ENCODE results near the gene TRAPPC3L.

The TRAPPC3L gene

GRCh38 chr6:116465246-116465645, 80.2 kb downstream of the TRAPPC3L start:
- Histone ChIP-seq H3K4me1 (ENCODE audit: insufficient read depth, low read length) (peaks cover 17% of the 10 kb centered on the region; the same call in 1 of the 2 replicates), H3K36me3 (ENCODE audit: insufficient read depth, low read length) (no peaks in the 10 kb centered on the region), H3K9ac (ENCODE audit: low read depth, low read length) (no peak overlapping the region), H3K9me3 (ENCODE audit: insufficient read depth, low read depth, low read length) (no peaks in the 10 kb centered on the region), H3K4me3 (ENCODE audit: low read length) (no peak overlapping the region), H3K27me3 (ENCODE audit: insufficient read depth, low read length) (peaks cover 46% of the 10 kb centered on the region), H3K27ac (ENCODE audit: low read depth, low read length) (no peak overlapping the region)
- WGBS, result 89% methylated on average over 5 of the region's 5 CpGs

GRCh38 chr6:116463301-116463700, 82.2 kb downstream of the TRAPPC3L start:
- Histone ChIP-seq H3K27me3 (ENCODE audit: insufficient read depth, low read length) (peaks cover 63% of the 10 kb centered on the region), H3K4me3 (ENCODE audit: low read length) (no peak overlapping the region)

GRCh38 chr6:116461932-116462885, 83.3 kb downstream of the TRAPPC3L start:
- no peaks in the 10 kb centered on the region for H3K9me3 ChIP-seq (ENCODE audit: insufficient read depth, low read depth, low read length)
- no peak overlapping the region for H3K27ac ChIP-seq (ENCODE audit: low read depth, low read length)
- peaks cover 17% of the 10 kb centered on the region; the same call in 1 of the 2 replicates for H3K4me1 ChIP-seq (ENCODE audit: insufficient read depth, low read length)
- H3K4me3 ChIP-seq (ENCODE audit: low read length), result peak overlapping the region; percentile 56
- 11% methylated on average over 84 of the region's 84 CpGs for WGBS
- H3K27me3 ChIP-seq (ENCODE audit: insufficient read depth, low read length), result peaks cover 63% of the 10 kb centered on the region
- no peaks in the 10 kb centered on the region for H3K36me3 ChIP-seq (ENCODE audit: insufficient read depth, low read length)
- peak overlapping the region; percentile 73 for H3K9ac ChIP-seq (ENCODE audit: low read depth, low read length)

More at GRCh38 chr6:116463301-116463700, 82.2 kb downstream of the TRAPPC3L start:
- Histone ChIP-seq H3K36me3 (ENCODE audit: insufficient read depth, low read length) (no peaks in the 10 kb centered on the region), H3K4me1 (ENCODE audit: insufficient read depth, low read length) (peaks cover 17% of the 10 kb centered on the region; the same call in 1 of the 2 replicates), H3K27ac (ENCODE audit: low read depth, low read length) (no peak overlapping the region), H3K9ac (ENCODE audit: low read depth, low read length) (no peak overlapping the region), H3K9me3 (ENCODE audit: insufficient read depth, low read depth, low read length) (no peaks in the 10 kb centered on the region)
- 93% methylated on average over 4 of the region's 4 CpGs for WGBS

GRCh38 chr6:116461331-116461931, 84.1 kb downstream of the TRAPPC3L start, which contains the start of gene CALHM6:
Gene CALHM6, plus strand, starts transcription at chr6:116461375. Its CDS starts 555 bp downstream, at chr6:116461930.
- peak within 1 kb of the TSS; percentile 56 for H3K4me3 ChIP-seq (ENCODE audit: low read length)
- 45% methylated on average over 13 of the region's 13 CpGs for WGBS
- H3K9ac ChIP-seq (ENCODE audit: low read depth, low read length), result peak within 1 kb of the TSS; percentile 73

GRCh38 chr6:116459927-116460326, 85.6 kb downstream of the TRAPPC3L start:
- peaks cover 63% of the 10 kb centered on the region for H3K27me3 ChIP-seq (ENCODE audit: insufficient read depth, low read length)
- no peaks in the 10 kb centered on the region for H3K9me3 ChIP-seq (ENCODE audit: insufficient read depth, low read depth, low read length)
- H3K9ac ChIP-seq (ENCODE audit: low read depth, low read length), result no peak overlapping the region
- 88% methylated on average over 3 of the region's 4 CpGs for WGBS
- peaks cover 14% of the 10 kb centered on the region; the same call in 1 of the 2 replicates for H3K4me1 ChIP-seq (ENCODE audit: insufficient read depth, low read length)
- no peak overlapping the region for H3K27ac ChIP-seq (ENCODE audit: low read depth, low read length)
- H3K4me3 ChIP-seq (ENCODE audit: low read length), result no peak overlapping the region
- H3K36me3 ChIP-seq (ENCODE audit: insufficient read depth, low read length), result no peaks in the 10 kb centered on the region

More at GRCh38 chr6:116461331-116461931, 84.1 kb downstream of the TRAPPC3L start, which contains the start of gene CALHM6:
- Histone ChIP-seq H3K9me3 (ENCODE audit: insufficient read depth, low read depth, low read length) (no peaks in the 10 kb centered on the region), H3K36me3 (ENCODE audit: insufficient read depth, low read length) (no peaks in the 10 kb centered on the region), H3K27ac (ENCODE audit: low read depth, low read length) (no peak within 1 kb of the TSS), H3K4me1 (ENCODE audit: insufficient read depth, low read length) (peaks cover 17% of the 10 kb centered on the region; the same call in 1 of the 2 replicates), H3K27me3 (ENCODE audit: insufficient read depth, low read length) (peaks cover 63% of the 10 kb centered on the region)

GRCh38 chr6:116458264-116458663, 87.2 kb downstream of the TRAPPC3L start:
- Histone ChIP-seq H3K27me3 (ENCODE audit: insufficient read depth, low read length) (peaks cover 47% of the 10 kb centered on the region), H3K27ac (ENCODE audit: low read depth, low read length) (no peak overlapping the region), H3K9ac (ENCODE audit: low read depth, low read length) (no peak overlapping the region), H3K4me3 (ENCODE audit: low read length) (no peak overlapping the region), H3K4me1 (ENCODE audit: insufficient read depth, low read length) (0 out of 2 replicates have a peak, but pooled peaks cover 6% of the 10 kb centered on the region), H3K9me3 (ENCODE audit: insufficient read depth, low read depth, low read length) (no peaks in the 10 kb centered on the region), H3K36me3 (ENCODE audit: insufficient read depth, low read length) (no peaks in the 10 kb centered on the region)
- WGBS, result 92% methylated on average over 9 of the region's 9 CpGs

- no peak overlapping the region for H3K4me3 ChIP-seq (ENCODE audit: low read length)
- no peak overlapping the region for H3K27ac ChIP-seq (ENCODE audit: low read depth, low read length)
- 94% methylated on average over 2 of the region's 2 CpGs for whole genome bisulfite sequencing
- H3K9me3 ChIP-seq (ENCODE audit: insufficient read depth, low read depth, low read length), result no peaks in the 10 kb centered on the region
- H3K4me1 ChIP-seq (ENCODE audit: insufficient read depth, low read length), result no peaks in the 10 kb centered on the region
- no peaks in the 10 kb centered on the region for H3K36me3 ChIP-seq (ENCODE audit: insufficient read depth, low read length)
- H3K9ac ChIP-seq (ENCODE audit: low read depth, low read length), result no peak overlapping the region
- H3K27me3 ChIP-seq (ENCODE audit: insufficient read depth, low read length), result peaks cover 34% of the 10 kb centered on the region
Observed at GRCh38 chr6:116456927-116457326, 88.6 kb downstream of the TRAPPC3L start.

GRCh38 chr6:116456106-116456505, 89.4 kb downstream of the TRAPPC3L start:
- Histone ChIP-seq H3K4me1 (ENCODE audit: insufficient read depth, low read length) (no peaks in the 10 kb centered on the region), H3K27ac (ENCODE audit: low read depth, low read length) (no peak overlapping the region), H3K4me3 (ENCODE audit: low read length) (no peak overlapping the region), H3K36me3 (ENCODE audit: insufficient read depth, low read length) (no peaks in the 10 kb centered on the region), H3K9ac (ENCODE audit: low read depth, low read length) (no peak overlapping the region), H3K9me3 (ENCODE audit: insufficient read depth, low read depth, low read length) (no peaks in the 10 kb centered on the region), H3K27me3 (ENCODE audit: insufficient read depth, low read length) (peaks cover 26% of the 10 kb centered on the region)
- WGBS, result 94% methylated on average over 3 of the region's 3 CpGs

- Histone ChIP-seq H3K4me1 (ENCODE audit: insufficient read depth, low read length) (no peaks in the 10 kb centered on the region), H3K36me3 (ENCODE audit: insufficient read depth, low read length) (no peaks in the 10 kb centered on the region), H3K9me3 (ENCODE audit: insufficient read depth, low read depth, low read length) (no peaks in the 10 kb centered on the region), H3K4me3 (ENCODE audit: low read length) (no peak overlapping the region), H3K27me3 (ENCODE audit: insufficient read depth, low read length) (no peaks in the 10 kb centered on the region), H3K27ac (ENCODE audit: low read depth, low read length) (no peak overlapping the region), H3K9ac (ENCODE audit: low read depth, low read length) (no peak overlapping the region)
- WGBS, result no CpG with 5 or more reads among the region's 2 CpGs
Observed at GRCh38 chr6:116452531-116452930, 93.0 kb downstream of the TRAPPC3L start.

GRCh38 chr6:116451916-116452315, 93.6 kb downstream of the TRAPPC3L start:
- H3K27ac ChIP-seq (ENCODE audit: low read depth, low read length), result no peak overlapping the region
- no peaks in the 10 kb centered on the region for H3K27me3 ChIP-seq (ENCODE audit: insufficient read depth, low read length)
- H3K4me1 ChIP-seq (ENCODE audit: insufficient read depth, low read length), result no peaks in the 10 kb centered on the region
- H3K9me3 ChIP-seq (ENCODE audit: insufficient read depth, low read depth, low read length), result no peaks in the 10 kb centered on the region
- H3K36me3 ChIP-seq (ENCODE audit: insufficient read depth, low read length), result no peaks in the 10 kb centered on the region
- no peak overlapping the region for H3K4me3 ChIP-seq (ENCODE audit: low read length)
- no peak overlapping the region for H3K9ac ChIP-seq (ENCODE audit: low read depth, low read length)

Data from HUES64 (cell line).